ENCODE results near the gene PTPRG. TPM values are rescaled to one million over a fixed set of nuclear protein-coding genes. Genes with fewer than 3 reads are reported as not detected.

PTPRG gene
- total RNA-seq, 1 experiment from 2014 or later: 69.3 TPM

- no peak overlapping the region for H2AFZ ChIP-seq (ENCODE audit: low read length)
- no peaks in the 10 kb centered on the region for H3K23me2 ChIP-seq (ENCODE audit: insufficient read length, low read depth, low read length, poor library complexity, severe bottlenecking)
- no peak overlapping the region for H2BK120ac ChIP-seq (ENCODE audit: low read depth, low read length, poor library complexity, severe bottlenecking)
- no peak overlapping the region for H3K14ac ChIP-seq (ENCODE audit: insufficient read depth, low read length)
- Mint-ChIP-seq H3K36me3 (ENCODE audit: insufficient read depth in 1 of 3, low read depth in 3 of 3) (no peaks in the 10 kb centered on the region), H3K4me1 (peaks cover 22 to 25% of the 10 kb centered on the region in 2 experiments), H3K27ac (peak overlapping the region in 1 of 3 experiments; percentile 10; a peak in 2 of 7 replicates), H3K4me3 (no peak overlapping the region), H3K9me3 (no peaks in the 10 kb centered on the region), H3K27me3 (ENCODE audit: low read depth) (no peaks in the 10 kb centered on the region)
- no peak overlapping the region for H3K56ac ChIP-seq (ENCODE audit: insufficient read length, low read depth, low read length)
- H2BK5ac ChIP-seq (ENCODE audit: insufficient read length, low read length): no peak overlapping the region
- peaks cover 3% of the 10 kb centered on the region; the same call in 1 of the 2 replicates for H3K79me2 ChIP-seq (ENCODE audit: insufficient read depth, low read length)
- H4K91ac ChIP-seq (ENCODE audit: insufficient read length, low read depth, low read length): no peak overlapping the region
- H3K4ac ChIP-seq (ENCODE audit: low read depth, low read length): no peak overlapping the region
- H2BK15ac ChIP-seq (ENCODE audit: low read depth, low read length): no peak overlapping the region
- 100% methylated on average over 2 of the region's 8 CpGs for WGBS (ENCODE audit: extremely low coverage, insufficient read length, low lambda C conversion rate)
- no peak overlapping the region for H3K27ac ChIP-seq (ENCODE audit: insufficient read length, low read depth, low read length)
- peaks cover 3% of the 10 kb centered on the region; the same call in 1 of the 2 replicates for H3K4me1 ChIP-seq (ENCODE audit: insufficient read depth, low read length)
- no peak overlapping the region for H4K8ac ChIP-seq (replicated peaks; ENCODE audit: insufficient read length, low read depth, low read length)
- H3K79me1 ChIP-seq (ENCODE audit: insufficient read depth, low read depth, low read length, poor library complexity, severe bottlenecking): peaks cover 5% of the 10 kb centered on the region
- TF ChIP-seq CTCF (conservative IDR thresholded peaks at IDR 0.05): no peak
- no peak overlapping the region for H2AK5ac ChIP-seq (ENCODE audit: insufficient read length, low read length)
- H4K20me1 ChIP-seq (ENCODE audit: control insufficient read depth, insufficient read depth, insufficient read length): no peaks in the 10 kb centered on the region
- no peak for DNase-seq
- H3K18ac ChIP-seq (ENCODE audit: insufficient read length, low read depth, low read length): no peak overlapping the region
- H3K23ac ChIP-seq (ENCODE audit: insufficient read length, low read depth, low read length): no peak overlapping the region
- H2BK12ac ChIP-seq (ENCODE audit: insufficient read length, low read depth, low read length): no peak overlapping the region
- H3T11ph ChIP-seq (ENCODE audit: low read length): no peak overlapping the region
- no peak overlapping the region for H2BK20ac ChIP-seq (ENCODE audit: low read depth, low read length, poor library complexity, severe bottlenecking)
- no peak overlapping the region for H3K9ac ChIP-seq (ENCODE audit: extremely low read depth, insufficient read length, low read length)
- no peaks in the 10 kb centered on the region for H3K27me3 ChIP-seq (ENCODE audit: insufficient read depth, low read length)
- H3K9me3 ChIP-seq (ENCODE audit: control insufficient read depth, low read depth, low read length): no peaks in the 10 kb centered on the region
- H4K5ac ChIP-seq (ENCODE audit: insufficient read length, low read depth, low read length): no peak overlapping the region
- no peak overlapping the region for H3K4me2 ChIP-seq (ENCODE audit: insufficient read depth, insufficient read length, low read length)
Observed at GRCh38 chr3:61978460-61979419, 417.4 kb downstream of the PTPRG start.
